Ureter (tissue), 1 donor: ENCODE results near the gene TPO. TPM values are rescaled to one million over a fixed set of nuclear protein-coding genes. Genes with fewer than 3 reads are reported as not detected.
"Not testable (repeated sequence)": the region's sequence is repeated elsewhere in the genome, so short reads cannot be mapped to it uniquely, and the experiment has no call there.

ENCODE experiments used
- DNase-seq: peaks from one replicate; pipeline ENCODE4 v3.0.0-alpha.2; 2020; ENCODE audit warnings: low spot score
- total RNA-seq: library from RNA; stranded (reverse); gene quantifications from one replicate; pipeline ENCODE4 v1.2.4, GENCODE V29; 2023
- donor health status: DM: yes; HTN: yes; CAD: no.

TPO gene
- total RNA-seq, 1 donor from 2014 or later: 4.2 TPM

DNA sequence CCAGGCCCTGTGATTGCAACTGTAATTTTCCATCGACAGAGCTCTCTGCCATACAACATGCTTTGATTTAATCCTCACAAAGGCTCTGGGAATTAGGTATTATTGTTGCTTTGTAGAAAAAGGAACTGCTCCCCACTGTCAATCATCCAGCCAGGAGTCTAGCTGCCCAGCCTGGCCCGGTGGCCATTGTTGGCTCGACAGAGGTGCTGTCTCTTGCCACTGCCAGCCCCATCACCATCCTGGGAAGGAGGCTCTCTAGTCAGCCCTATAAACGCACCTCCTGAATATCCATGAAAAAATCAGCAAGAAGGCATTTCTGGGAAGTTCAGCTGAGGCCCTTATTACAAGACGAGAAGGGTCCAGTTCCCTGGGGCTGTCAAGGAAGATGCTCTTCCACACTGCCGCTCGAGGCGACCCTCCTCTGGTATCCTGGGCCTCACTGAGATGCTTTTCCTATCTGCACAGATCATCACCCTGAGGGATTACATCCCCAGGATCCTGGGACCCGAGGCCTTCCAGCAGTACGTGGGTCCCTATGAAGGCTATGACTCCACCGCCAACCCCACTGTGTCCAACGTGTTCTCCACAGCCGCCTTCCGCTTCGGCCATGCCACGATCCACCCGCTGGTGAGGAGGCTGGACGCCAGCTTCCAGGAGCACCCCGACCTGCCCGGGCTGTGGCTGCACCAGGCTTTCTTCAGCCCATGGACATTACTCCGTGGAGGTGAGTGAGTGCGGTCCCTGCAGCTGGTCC, 71.0 kb downstream of the TPO start:
- no peak for DNase-seq

DNA sequence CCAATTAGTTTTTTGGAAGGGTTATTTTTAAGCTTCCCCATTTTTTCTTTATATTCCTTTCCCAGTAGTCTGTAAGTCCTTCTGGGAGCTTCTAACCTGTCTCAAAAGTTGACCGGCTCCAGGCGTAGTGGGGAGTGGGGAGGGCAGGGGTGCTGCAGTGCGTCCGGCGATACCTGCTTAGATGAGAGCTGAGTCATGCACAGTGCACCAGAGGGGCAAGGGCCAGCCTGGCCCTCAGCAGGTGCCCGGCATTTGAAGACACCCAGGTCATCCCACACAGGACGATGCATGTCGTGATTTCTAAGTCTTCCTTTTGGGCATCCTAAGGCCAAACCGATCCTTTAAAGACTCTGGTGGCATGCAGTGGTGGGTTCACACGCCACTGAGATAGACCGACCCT, 73.4 kb downstream of the TPO start:
- DNase-seq: no peak

DNA sequence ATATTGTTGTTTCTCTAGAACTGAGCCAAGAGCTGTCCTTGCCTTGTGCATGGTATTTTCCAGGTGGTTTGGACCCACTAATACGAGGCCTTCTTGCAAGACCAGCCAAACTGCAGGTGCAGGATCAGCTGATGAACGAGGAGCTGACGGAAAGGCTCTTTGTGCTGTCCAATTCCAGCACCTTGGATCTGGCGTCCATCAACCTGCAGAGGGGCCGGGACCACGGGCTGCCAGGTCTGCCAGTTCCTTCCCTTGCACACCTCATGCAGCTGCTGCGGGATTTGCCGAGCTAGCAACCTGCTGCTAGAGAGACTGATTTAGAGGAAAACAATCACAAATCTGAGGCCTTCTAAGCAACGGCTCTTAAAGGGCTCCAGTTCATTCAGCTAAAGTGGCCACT, 74.5 kb downstream of the TPO start:
- no peak for DNase-seq

DNA sequence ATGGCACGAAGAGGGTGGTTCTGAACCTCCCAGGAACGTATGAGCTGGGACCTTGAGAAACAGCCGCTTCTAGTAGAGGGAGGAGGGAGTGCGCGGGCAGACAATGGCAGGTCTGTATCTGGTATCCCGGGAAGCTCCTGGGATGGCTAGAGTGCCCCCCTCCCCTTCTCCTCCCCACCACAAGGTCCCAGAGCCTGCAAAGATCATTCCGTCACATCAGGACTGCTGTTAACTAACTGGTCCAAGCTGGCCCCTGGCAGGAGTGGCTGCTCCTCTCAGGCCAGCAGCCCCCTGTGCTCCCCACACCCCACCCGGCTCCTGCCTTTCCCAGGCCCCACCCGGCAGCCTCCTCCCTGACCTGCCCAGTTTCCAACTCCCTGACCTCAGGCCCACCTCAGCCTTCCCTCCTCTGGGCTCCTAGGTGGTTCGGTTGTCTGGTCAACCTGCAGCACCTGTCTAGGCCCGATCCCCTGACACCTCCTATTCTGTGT, 75.0 kb downstream of the TPO start:
- DNase-seq: no peak

DNA sequence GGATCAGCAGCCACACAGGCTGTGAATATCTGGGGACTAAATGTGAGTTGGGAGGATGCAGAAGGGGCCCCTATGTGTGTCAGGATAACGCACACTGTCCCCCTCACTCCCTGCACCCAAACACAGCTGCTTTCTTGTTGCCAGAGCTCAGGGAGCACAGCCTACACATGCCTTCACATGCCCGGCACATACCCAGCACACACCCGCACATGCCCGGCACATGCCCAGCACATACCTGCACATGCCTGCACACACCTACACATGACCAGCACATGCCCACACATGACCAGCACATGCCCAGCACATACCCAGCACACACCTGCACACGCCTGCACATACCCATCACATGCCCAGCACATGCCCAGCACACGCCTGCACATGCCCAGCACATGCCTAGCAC, 75.6 kb downstream of the TPO start:
- no peak for DNase-seq

DNA sequence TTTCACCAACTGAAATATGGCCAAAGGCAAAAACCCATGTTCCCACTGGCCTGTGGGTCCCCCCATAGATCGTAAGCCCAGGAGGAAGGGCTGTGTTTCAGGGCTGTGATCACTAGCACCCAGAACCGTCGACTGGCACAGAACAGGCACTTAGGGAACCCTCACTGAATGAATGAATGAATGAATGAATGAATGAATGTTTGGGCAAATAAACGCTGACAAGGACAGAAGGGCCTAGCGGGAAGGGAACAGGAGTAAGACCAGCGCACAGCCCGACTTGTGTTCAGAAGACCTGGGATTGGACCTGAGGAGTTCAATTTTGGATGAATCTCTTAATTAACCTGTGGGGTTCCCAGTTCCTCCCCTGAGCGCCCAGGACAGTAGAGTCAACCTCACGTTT, 76.2 kb downstream of the TPO start:
- no peak for DNase-seq

DNA sequence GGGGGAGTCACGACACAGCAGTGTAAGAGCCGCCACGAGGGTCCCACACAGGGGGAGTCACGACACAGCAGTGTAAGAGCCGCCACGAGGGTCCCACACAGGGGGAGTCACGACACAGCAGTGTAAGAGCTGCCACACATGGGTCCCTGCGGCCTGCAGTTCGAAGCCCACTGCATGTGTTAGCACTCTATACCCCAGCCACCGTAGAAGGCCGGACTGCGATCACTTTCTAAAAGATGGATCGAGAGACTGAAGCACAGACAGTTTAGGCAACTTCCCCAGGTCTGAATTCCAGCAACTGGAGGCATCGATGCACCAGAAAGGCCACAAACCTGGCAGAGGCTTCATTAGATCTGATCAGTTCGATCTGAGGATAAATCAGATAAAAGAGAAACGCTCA, 77.1 kb downstream of the TPO start:
- not testable (repeated sequence) for DNase-seq

DNA sequence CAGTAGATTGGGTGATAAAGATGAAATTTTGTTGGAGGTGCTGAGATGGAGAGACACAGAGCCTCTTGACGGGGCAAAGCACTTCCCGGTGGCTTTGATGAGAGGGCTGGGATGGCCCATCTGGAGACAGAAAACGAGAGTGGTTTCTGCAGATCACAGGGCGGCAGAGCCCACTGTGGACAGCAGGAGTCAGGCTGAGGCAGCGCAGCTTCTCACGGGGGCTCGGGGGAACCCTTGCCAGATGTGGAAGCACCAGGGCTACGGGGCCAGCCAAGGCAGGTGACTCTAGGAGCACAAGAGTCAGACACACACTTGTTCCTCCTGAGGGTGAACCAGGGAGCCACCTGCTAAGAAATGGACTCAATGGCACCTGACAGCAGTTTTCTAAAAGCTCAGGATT, 78.5 kb downstream of the TPO start:
- no peak for DNase-seq

DNA sequence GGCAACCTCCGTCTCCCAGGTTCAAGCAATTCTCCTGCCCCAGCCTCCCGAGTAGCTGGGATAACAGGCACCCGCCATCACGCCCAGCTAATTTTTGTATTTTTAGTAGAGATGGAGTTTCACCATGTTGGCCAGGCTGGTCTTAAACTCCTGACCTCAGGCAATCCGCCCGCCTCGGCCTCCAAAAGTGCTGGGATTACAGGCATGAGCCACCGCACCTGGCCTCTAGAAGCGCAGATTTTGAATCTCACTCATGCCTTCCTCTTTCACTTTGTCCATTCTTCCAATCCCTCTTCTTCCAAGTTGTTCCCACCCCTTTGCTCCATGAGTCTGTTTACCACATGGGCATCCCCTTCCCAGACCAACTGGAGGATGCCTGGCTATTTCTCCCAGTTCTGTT, 79.0 kb downstream of the TPO start:
- DNase-seq: not testable (repeated sequence)

DNA sequence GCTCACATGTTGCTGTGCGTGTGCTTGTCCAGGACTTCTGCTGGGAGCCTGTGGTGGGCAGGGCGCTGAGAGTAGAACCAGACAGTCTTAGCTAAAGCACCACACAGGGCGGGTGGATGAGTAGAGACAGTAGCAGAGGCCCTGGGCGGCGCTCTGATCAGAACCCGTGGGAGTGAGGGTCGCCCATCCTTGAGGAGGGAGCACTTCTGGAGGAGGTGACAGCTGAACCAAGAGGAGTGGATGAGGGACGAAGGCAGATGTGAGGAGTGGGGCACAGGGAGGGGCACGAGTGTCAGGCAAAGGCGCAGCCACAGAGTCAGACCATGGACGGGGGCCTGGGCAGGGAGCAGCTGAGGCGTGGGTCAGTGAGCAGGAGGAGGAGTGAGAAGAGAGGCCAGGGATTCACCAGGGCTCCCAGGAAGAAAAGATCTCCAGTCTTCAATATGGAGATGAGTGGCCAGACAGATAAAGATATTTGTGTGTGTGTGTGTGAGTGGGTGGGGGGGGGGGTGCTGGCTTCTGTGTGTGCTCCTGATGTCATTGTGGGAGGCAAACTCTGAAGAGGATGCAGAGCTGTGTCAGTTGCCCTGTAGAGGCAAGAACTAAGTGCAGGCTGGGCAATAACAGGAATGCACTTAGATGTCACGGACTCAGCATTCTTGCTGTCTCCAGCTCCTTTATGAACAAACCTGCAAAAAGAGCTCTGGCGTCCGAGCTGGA, 79.6 kb downstream of the TPO start:
- DNase-seq: no peak

DNA sequence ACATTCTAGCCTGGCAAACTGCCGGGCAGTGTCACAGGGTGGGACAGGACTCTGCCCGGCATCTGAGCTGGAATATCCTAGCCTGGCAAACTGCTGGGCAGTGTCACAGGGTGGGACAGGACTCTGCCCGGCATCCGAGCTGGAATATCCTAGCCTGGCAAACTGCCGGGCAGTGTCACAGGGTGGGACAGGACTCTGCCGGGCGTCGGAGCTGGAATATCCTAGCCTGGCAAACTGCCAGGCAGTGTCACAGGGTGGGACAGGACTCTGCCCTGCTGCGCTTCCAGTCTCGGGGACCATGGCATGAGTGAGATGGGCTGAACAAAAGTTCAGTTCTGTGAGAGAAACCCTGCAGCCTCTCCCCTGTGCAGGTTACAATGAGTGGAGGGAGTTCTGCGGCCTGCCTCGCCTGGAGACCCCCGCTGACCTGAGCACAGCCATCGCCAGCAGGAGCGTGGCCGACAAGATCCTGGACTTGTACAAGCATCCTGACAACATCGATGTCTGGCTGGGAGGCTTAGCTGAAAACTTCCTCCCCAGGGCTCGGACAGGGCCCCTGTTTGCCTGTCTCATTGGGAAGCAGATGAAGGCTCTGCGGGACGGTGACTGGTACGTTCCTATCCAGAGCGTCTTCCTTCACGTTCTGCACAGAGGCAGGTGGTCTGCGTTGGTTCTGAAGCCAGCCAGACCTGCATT, 80.3 kb downstream of the TPO start:
- DNase-seq: no peak

DNA sequence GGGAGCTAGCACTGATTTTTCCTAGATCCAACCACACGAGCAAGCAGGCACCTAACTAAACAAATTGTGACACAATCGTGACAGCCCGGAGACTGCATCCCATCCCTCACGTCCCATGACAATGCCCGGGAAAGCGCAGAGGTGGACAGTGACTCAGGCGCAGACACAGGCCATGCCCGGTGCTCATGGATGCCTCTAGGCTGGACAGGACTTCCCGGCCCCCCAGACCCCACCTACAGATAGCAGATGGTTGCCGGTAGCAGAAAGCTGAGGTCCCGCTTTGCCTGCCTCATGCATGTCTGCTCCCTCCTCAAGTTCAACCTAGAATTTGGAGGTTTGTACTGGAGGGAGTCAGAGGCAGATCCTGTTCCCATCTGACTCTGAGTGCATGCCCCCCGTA, 81.0 kb downstream of the TPO start:
- no peak for DNase-seq

DNA sequence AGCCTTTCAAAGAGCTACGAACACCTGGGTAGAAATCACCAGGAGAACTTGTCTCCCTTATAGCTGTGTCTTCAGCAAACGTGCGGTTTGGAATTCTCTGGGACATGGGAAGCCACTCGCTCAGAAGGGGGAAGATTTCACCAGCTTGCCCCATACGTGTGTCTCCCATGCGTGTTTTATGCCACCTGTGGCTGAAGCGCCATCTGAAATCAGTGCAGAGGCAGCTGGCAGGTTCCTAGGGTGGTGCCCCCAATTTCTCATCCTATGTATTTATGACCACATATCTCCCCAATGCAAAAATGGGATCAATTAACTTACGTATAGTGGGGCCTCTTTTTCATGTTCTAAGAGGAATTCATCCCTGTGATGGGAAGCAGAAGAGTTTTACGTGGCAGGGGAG, 81.6 kb downstream of the TPO start:
- DNase-seq: no peak

DNA sequence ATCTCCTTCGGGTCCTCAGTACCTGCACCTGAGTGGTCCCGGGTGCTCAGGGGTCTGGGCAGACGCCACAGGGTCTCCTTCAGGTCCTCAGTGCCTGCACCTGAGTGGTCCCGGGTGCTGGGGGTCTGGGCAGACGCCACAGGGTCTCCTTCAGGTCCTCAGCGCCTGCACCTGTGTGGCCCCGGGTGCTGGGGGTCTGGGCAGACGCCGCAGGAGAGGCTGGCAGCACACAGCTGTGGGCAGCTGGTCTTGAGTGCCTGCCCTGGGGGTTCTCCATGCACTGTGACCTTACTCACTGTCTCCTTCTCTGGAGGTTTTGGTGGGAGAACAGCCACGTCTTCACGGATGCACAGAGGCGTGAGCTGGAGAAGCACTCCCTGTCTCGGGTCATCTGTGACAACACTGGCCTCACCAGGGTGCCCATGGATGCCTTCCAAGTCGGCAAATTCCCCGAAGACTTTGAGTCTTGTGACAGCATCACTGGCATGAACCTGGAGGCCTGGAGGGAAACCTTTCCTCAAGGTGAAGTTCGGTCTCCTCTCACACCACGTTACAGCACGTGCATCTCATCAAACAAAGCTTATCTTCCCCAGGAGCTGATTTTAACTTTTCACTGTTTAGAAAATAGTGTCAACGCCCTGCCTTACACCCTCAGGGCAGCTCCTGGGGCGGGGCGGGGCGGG, 82.6 kb downstream of the TPO start:
- DNase-seq: no peak

DNA sequence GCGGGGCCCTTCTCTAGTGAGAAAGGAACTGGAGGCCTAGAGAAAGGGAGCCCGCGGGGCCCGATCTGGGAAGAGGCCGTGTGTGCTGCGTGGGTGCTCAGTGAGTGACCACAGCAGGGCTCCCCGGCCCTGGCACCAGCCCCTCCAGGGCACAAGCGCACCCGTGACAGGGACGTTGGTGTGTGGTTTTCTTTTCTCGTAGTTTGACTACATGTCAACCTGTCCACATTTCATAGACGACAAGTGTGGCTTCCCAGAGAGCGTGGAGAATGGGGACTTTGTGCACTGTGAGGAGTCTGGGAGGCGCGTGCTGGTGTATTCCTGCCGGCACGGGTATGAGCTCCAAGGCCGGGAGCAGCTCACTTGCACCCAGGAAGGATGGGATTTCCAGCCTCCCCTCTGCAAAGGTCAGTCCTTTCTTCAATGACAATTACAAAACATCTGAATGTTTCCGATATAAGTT, 83.1 kb downstream of the TPO start:
- no peak for DNase-seq

DNA sequence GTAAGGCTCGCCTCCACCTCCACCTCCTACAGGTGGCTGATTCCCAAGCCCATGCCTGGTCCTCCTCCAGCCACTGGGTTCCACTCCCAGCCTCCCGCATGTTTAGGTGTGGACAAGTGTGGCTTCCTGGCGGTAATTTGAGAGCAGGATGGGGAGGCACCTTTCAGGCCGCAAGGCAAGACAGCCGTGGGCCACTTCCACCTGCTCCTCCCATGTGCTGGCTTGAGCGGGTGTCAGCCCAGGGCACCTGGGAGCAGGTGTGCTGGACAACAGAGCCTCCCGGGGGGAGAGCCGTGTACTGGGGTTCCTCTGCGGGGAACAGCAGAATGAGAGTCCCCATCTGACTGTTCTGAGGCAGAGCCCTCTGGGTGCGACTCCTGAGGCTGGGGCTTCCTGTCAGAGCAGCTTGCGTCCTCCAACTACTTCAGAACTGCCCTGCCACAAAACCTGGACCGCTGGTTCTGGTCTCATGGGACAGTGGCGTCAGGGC, 83.9 kb downstream of the TPO start:
- DNase-seq: no peak

DNA sequence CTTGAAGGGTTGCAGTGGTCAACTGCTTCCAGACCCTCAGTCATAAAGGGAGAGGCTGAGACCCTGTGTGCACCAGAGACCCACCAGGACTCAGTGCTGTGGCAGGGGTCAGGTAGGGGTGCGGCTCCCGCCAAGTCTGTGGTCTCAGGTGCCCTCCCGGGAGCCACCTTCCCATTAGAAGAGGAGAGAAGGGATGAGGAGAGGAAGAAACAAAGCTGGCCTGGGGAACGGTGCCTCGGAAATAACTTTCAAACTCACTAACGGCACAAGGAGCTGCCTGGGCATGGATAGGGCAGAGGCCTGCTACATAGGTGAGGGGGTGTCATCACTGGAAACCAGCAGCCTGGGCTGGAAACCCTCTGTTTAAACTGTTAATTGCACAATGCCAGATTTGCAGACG, 84.9 kb downstream of the TPO start:
- DNase-seq: no peak

DNA sequence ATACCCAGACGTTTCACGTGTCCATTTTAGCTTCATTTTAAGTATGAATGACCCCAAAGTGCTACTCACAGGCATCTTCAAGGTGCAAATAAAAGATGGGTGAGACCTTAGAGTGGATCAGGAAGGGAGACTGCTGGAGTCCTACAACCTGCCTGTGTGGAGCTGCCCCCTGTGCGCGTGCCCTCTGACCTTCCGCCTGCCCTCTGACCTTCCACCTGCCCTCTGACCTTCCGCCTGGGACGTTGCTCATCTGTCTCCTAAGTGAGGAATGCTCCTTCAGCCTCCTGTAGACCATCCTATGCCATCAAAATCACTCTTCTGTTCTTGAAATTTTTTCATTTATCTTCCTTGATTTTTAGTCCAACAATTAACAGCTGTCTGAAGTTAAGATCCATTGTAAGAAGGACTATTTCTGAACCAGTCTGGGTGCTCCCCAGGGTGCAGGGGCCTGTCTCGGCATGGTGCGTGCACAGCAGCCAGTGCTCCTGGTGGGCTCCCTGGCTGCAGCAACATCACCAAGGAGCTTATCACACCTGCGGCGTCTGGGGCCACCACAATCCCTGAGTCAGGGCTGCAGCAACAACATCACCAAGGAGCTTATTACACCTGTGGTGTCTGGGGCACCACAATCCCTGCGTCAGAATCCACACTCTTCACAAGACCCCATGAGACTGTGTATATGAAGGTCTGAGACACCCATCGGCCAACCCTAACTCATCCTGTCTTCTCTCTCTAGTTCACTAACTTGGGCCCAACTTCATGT, 86.0 kb downstream of the TPO start:
- no peak for DNase-seq

DNA sequence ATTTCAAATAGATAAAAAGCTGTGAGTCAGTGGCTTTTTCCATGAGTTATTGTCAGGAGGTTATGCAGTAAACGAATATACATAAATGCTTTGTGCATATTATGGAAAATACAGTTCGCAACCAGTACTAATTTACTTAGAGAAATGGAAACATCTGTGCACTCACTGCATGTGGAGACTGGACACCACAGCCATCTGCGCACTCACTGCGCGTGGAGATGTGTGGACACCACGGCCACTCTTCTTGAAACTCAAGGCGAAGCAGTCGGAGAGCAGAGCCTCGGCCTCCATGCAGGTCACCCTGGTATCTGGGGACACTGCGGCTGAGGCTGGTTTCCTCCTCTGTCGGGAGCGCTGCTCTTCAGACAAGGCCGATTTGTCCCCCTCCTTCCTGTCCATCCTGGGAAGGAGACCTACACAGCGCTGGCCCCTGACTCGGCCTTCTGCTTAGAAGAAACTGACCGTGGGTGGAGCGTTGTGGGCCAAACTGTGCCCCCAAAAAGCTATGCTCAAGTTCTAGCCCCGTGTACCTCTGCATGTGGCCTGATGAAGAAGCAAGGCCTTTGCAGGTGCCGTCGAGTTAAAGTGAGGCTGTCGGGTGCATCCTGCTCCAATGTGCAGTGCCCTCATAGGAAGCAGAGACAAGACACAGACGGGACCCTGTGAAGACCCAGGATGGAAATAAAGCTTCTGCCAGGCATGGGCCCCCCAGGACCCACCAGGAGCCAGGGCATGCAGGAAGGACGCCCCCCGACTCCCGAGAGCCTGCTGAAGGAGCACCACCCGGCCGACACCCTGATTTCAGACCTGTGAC, 88.0 kb downstream of the TPO start:
- no peak for DNase-seq

DNA sequence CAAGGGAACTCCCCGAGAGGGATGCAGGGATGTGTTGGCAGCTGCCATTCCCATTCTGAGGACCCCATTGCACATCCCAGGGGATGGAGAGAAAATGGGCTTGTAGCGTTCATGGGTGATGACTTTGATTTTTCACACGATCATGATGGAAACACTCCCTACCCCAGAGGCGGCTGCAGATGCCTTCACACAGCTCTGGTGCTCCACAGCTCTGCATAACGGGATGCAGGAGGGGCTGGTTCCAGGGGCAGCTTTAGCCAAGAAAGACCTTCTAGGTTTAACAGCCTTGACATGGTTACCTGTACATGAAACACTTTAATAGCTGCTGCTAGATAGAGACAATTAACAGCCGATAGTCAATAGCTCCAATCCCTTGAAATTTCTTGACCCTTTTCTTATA, 88.7 kb downstream of the TPO start:
- no peak for DNase-seq
